Trophoblast cell (in vitro differentiated cells and primary cell): Measurements from ENCODE around the gene DNAJB8.

Source experiments
- DNase-seq, 2 donors: peaks; one replicate each; pipeline ENCODE4 v3.0.0-alpha.2; 2016
- H2AFZ ChIP-seq: 2 replicates; pipeline ENCODE4 v1.6.1; 2013; ENCODE audit warnings: low read length, moderate library complexity, mild to moderate bottlenecking; ENCODE audit not compliant: insufficient read depth, poor library complexity
- H2AK5ac ChIP-seq: 2 replicates; pipeline ENCODE4 v1.6.1; 2013; ENCODE audit warnings: mild to moderate bottlenecking, low read length
- H2BK120ac ChIP-seq: 2 replicates; pipeline ENCODE4 v1.6.1; 2013; ENCODE audit warnings: low read length, mild to moderate bottlenecking, moderate library complexity; ENCODE audit not compliant: insufficient read depth, poor library complexity
- H2BK12ac ChIP-seq: 2 replicates; pipeline ENCODE4 v1.6.1; 2013; ENCODE audit warnings: mild to moderate bottlenecking, low read length, moderate library complexity
- H2BK5ac ChIP-seq: 2 replicates; pipeline ENCODE4 v1.6.1; 2013; ENCODE audit warnings: low read length, low read depth, moderate library complexity, mild to moderate bottlenecking; ENCODE audit not compliant: poor library complexity
- H3K14ac ChIP-seq: 2 replicates; pipeline ENCODE4 v1.6.1; 2013; ENCODE audit warnings: mild to moderate bottlenecking, low read length
- H3K18ac ChIP-seq: 2 replicates; pipeline ENCODE4 v1.6.1; 2013; ENCODE audit warnings: mild to moderate bottlenecking, low read length
- H3K23ac ChIP-seq: 2 replicates; pipeline ENCODE4 v1.6.1; 2013; ENCODE audit warnings: low read length
- H3K27ac ChIP-seq: 2 replicates; pipeline ENCODE4 v1.5.1; 2013; ENCODE audit warnings: low read depth, mild to moderate bottlenecking, inconsistent platforms, low read length, moderate library complexity
- H3K27me3 ChIP-seq: 2 replicates; pipeline ENCODE4 v1.6.1; 2013; ENCODE audit warnings: inconsistent platforms, mild to moderate bottlenecking, low read length, moderate library complexity; ENCODE audit not compliant: insufficient read depth
- H3K36me3 ChIP-seq, 2 experiments: 1 replicate in 1 of 2; 2 replicates in 1 of 2; pipeline ENCODE4 v1.6.1; 2013; ENCODE audit warnings: low read length in 2 of 2, mild to moderate bottlenecking in 2 of 2, moderate library complexity in 1 of 2; ENCODE audit not compliant: insufficient read depth in 2 of 2, control insufficient read depth in 1 of 2
- H3K4ac ChIP-seq: 2 replicates; pipeline ENCODE4 v1.6.1; 2013; ENCODE audit warnings: low read depth, mild to moderate bottlenecking, low read length, moderate library complexity
- H3K4me1 ChIP-seq, 2 experiments: 1 replicate in 1 of 2; 2 replicates in 1 of 2; pipeline ENCODE4 v1.6.1; 2013; ENCODE audit warnings: low read length in 2 of 2, mild to moderate bottlenecking in 2 of 2, moderate library complexity in 1 of 2; ENCODE audit not compliant: insufficient read depth in 2 of 2, control insufficient read depth in 1 of 2
- H3K4me2 ChIP-seq: 2 replicates; pipeline ENCODE4 v1.6.1; 2013; ENCODE audit warnings: inconsistent platforms, mild to moderate bottlenecking, low read length, moderate library complexity
- H3K4me3 ChIP-seq: 2 replicates; pipeline ENCODE4 v1.5.1; 2013; ENCODE audit warnings: mild to moderate bottlenecking, low read depth, low read length, inconsistent platforms
- H3K79me1 ChIP-seq: one replicate; pipeline ENCODE4 v1.6.1; 2013; ENCODE audit warnings: low read length
- H3K79me2 ChIP-seq: 2 replicates; pipeline ENCODE4 v1.6.1; 2013; ENCODE audit warnings: low read length, mild to moderate bottlenecking; ENCODE audit not compliant: control insufficient read depth, insufficient read depth, poor library complexity
- H3K9ac ChIP-seq: 2 replicates; pipeline ENCODE4 v1.6.1; 2013; ENCODE audit warnings: mild to moderate bottlenecking, low read length
- H3K9me3 ChIP-seq: 2 replicates; pipeline ENCODE4 v1.6.1; 2013; ENCODE audit warnings: low read depth, mild to moderate bottlenecking, control low read depth, inconsistent platforms, low read length; ENCODE audit not compliant: insufficient read depth
- H4K12ac ChIP-seq: 2 replicates; pipeline ENCODE4 v1.6.1; 2013; ENCODE audit warnings: low read depth, mild to moderate bottlenecking, low read length, moderate library complexity
- H4K8ac ChIP-seq: 2 replicates; pipeline ENCODE4 v1.6.1; 2013; ENCODE audit warnings: low read depth, mild to moderate bottlenecking, low read length, moderate library complexity
- H4K91ac ChIP-seq: one replicate; pipeline ENCODE4 v1.6.1; 2013; ENCODE audit warnings: low read depth, mild to moderate bottlenecking, low read length, moderate library complexity
- WGBS: extraction: QIAGEN DNeasy Blood & Tissue Kit; methylation state at CpG from one replicate; pipeline ENCODE4 v1.1.7; 2013; ENCODE audit warnings: missing lambda C conversion rate; ENCODE audit not compliant: insufficient read length, insufficient coverage; ENCODE audit errors: extremely low coverage; 5-methylcytosine and 5-hydroxymethylcytosine counted together

DNAJB8 gene

DNA sequence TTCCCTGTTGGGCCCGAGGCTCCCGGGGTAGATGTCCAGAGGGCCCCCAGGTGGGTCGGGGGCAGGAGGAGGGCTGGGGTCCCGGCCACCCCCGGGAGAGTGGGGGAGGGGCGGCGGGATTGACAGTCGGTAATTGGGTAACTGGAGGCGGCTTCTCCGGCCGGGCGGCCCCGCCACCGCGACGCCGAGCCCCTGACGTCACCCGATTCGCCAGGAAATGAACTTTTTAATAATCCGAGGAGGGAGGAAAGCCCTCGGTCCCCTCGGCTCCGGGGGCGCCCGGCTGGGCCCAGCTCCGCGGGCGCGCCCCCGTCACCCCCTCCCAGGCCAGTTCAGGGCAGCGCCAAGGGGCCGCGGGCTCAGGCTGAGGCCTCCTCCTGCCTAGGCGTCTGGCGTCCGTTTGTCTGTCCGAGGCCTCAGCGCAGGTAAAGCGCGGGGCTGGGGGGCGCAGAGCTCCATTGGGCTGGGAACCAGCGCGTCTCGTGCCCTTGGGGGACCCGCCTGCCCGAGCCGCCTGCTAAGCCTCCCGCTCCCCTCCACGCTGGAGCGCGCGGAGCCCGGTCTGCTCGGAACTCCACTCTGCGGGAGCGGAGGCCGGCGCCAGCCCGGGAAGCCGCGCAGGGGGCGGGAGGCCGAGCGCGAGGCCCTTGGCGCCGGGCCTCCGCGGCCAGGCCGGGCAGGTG, 22.4 kb upstream of the DNAJB8 start:
- H3K79me1 ChIP-seq = peaks cover 83% of the 10 kb centered on the region
- peak overlapping the region; percentile 95 for H3K27ac ChIP-seq
- peak overlapping the region; percentile 84 for H4K91ac ChIP-seq
- peak overlapping the region; percentile 99 for H2BK5ac ChIP-seq
- peaks cover 29 to 48% of the 10 kb centered on the region in 2 experiments for H3K4me1 ChIP-seq
- H3K4me2 ChIP-seq = peak overlapping the region; percentile 93
- DNase-seq = peak in 1 of 2 donors; percentile 53
- H2AK5ac ChIP-seq = peak overlapping the region; percentile 87
- H3K27me3 ChIP-seq = no peaks in the 10 kb centered on the region
- H3K9me3 ChIP-seq = no peaks in the 10 kb centered on the region
- H3K4me3 ChIP-seq = peak overlapping the region; percentile 83
- H3K18ac ChIP-seq = peak overlapping the region; percentile 98
- peak overlapping the region; percentile 96 for H2BK12ac ChIP-seq
- peak overlapping the region; percentile 93 for H2BK120ac ChIP-seq
- peak overlapping the region; percentile 95 for H3K14ac ChIP-seq
- peaks cover 74% of the 10 kb centered on the region for H3K79me2 ChIP-seq
- peaks cover 30 to 38% of the 10 kb centered on the region in 2 experiments for H3K36me3 ChIP-seq
- H4K12ac ChIP-seq = peak overlapping the region; percentile 88
- WGBS = no CpG with 5 or more reads among the region's 71 CpGs
- H3K9ac ChIP-seq = peak overlapping the region; percentile 93
- H3K4ac ChIP-seq = peak overlapping the region; percentile 81
- peak overlapping the region; percentile 44 for H3K23ac ChIP-seq
- peak overlapping the region; percentile 98 for H4K8ac ChIP-seq
- peak overlapping the region; percentile 77 for H2AFZ ChIP-seq

DNA sequence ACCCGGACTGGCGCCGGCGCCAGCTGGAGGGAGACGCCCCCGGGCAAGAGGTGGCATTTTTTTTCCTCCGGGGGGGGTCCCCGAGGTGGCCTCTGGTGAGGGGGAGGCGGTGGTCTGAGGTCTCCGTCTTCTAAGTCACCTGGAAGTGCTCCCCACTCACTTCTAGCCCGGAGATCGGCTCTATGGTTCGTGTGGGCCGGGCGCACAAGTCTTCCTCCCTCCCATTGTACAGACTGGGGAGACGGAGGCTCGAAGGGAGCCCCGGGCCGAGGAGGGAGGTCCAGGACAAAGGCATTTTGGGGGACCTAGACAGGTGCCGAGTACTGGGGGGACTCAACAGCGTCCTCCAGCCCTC, 21.9 kb upstream of the DNAJB8 start:
- no peak for DNase-seq
- H4K91ac ChIP-seq = peak overlapping the region; percentile 84
- peak overlapping the region; percentile 99 for H2BK5ac ChIP-seq
- peak overlapping the region; percentile 93 for H2BK120ac ChIP-seq
- peak overlapping the region; percentile 87 for H2AK5ac ChIP-seq
- H2AFZ ChIP-seq = peak overlapping the region; percentile 62
- no CpG with 5 or more reads among the region's 21 CpGs for WGBS
- H3K4me2 ChIP-seq = peak overlapping the region; percentile 93
- peak overlapping the region; percentile 95 for H3K27ac ChIP-seq
- peak overlapping the region; percentile 95 for H3K14ac ChIP-seq
- H3K27me3 ChIP-seq = no peaks in the 10 kb centered on the region
- peak overlapping the region; percentile 66 for H3K4ac ChIP-seq
- H3K36me3 ChIP-seq = peaks cover 36 to 43% of the 10 kb centered on the region in 2 experiments
- H2BK12ac ChIP-seq = peak overlapping the region; percentile 96
- peaks cover 88% of the 10 kb centered on the region for H3K79me1 ChIP-seq
- peaks cover 35 to 49% of the 10 kb centered on the region in 2 experiments for H3K4me1 ChIP-seq
- no peak overlapping the region for H3K23ac ChIP-seq
- H3K79me2 ChIP-seq = peaks cover 77% of the 10 kb centered on the region
- peak overlapping the region; percentile 81 for H4K12ac ChIP-seq
- peak overlapping the region; percentile 83 for H3K4me3 ChIP-seq
- H3K9me3 ChIP-seq = no peaks in the 10 kb centered on the region
- H3K9ac ChIP-seq = peak overlapping the region; percentile 9
- peak overlapping the region; percentile 98 for H3K18ac ChIP-seq
- H4K8ac ChIP-seq = peak overlapping the region; percentile 89

DNA sequence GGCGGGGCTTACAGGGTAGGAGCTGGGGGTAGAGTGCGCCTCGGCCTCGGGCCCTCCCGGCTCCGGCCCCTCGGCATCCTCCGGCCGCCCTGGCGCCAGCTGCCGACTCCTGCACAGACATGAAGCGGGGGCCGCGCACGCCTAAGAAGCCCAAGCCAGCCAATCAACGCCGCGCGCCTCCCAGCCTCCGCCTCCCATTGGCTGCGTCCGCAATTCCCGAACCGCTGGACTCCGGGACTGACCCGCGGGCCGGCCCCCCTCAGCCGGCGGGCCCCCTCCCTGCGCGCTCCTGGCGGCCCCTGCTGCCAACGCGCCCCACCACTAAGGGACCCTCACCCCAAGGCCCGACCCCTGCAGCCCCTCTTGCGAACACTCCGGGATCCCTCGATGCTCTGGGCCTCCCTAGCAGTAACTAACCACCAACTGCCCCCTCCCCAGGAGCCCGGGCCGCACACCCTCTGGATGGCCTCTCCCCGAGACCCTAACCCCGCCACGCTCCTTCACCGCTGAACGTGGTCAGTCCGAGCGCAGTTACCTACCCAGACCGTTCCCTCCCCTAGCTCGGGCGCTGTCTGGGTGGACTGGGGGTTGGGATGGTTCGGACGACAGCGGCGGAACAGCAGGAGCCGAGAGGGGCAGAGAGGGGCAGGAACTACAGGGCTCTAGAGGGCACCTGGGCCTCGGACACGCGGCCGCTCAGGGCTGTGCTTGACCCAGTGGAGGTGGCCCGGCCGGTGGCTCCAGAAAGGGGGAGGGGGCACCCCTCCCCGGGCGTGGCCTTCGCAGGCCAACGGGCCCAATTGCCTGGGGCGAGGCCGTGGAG, 21.3 kb upstream of the DNAJB8 start:
- peak overlapping the region; percentile 93 for H2BK120ac ChIP-seq
- WGBS = no CpG with 5 or more reads among the region's 68 CpGs
- H4K91ac ChIP-seq = peak overlapping the region; percentile 84
- no peaks in the 10 kb centered on the region for H3K27me3 ChIP-seq
- H3K4ac ChIP-seq = peak overlapping the region; percentile 94
- DNase-seq = peak; percentile 94 to 96
- H3K9me3 ChIP-seq = no peaks in the 10 kb centered on the region
- peak overlapping the region; percentile 81 for H4K12ac ChIP-seq
- H3K27ac ChIP-seq = peak overlapping the region; percentile 95
- peaks cover 36 to 45% of the 10 kb centered on the region in 2 experiments for H3K36me3 ChIP-seq
- H2AFZ ChIP-seq = peak overlapping the region; percentile 62
- H3K18ac ChIP-seq = peak overlapping the region; percentile 98
- peak overlapping the region; percentile 93 for H3K4me2 ChIP-seq
- H3K14ac ChIP-seq = peak overlapping the region; percentile 88
- peaks cover 75% of the 10 kb centered on the region for H3K79me2 ChIP-seq
- peak overlapping the region; percentile 99 for H2BK5ac ChIP-seq
- peaks cover 86% of the 10 kb centered on the region for H3K79me1 ChIP-seq
- H3K23ac ChIP-seq = no peak overlapping the region
- H3K4me1 ChIP-seq = peaks cover 34 to 47% of the 10 kb centered on the region in 2 experiments
- peak overlapping the region; percentile 89 for H4K8ac ChIP-seq
- H3K4me3 ChIP-seq = peak overlapping the region; percentile 90
- H2AK5ac ChIP-seq = peak overlapping the region; percentile 81
- H3K9ac ChIP-seq = peak overlapping the region; percentile 81
- peak overlapping the region; percentile 75 for H2BK12ac ChIP-seq

DNA sequence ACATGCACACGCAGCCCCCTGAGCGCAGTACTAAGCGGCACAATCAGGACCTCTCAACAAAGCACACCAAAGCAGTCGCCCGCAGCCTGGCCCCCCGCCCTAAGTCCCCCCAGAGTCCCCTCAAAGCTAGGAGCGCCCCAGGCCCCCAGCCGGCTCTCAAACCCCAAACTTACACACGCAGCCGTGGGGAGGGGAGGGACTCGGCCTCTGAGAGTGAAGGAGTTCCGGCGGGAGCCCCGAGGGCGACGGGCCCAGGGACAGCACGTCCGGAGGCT, 20.8 kb upstream of the DNAJB8 start:
- peak overlapping the region; percentile 90 for H3K4me3 ChIP-seq
- H2BK120ac ChIP-seq = peak overlapping the region; percentile 77
- H2BK5ac ChIP-seq = peak overlapping the region; percentile 79
- peaks cover 38 to 47% of the 10 kb centered on the region in 2 experiments for H3K4me1 ChIP-seq
- peaks cover 85% of the 10 kb centered on the region for H3K79me1 ChIP-seq
- H4K8ac ChIP-seq = peak overlapping the region; percentile 0
- H3K4me2 ChIP-seq = peak overlapping the region; percentile 87
- H3K9me3 ChIP-seq = no peaks in the 10 kb centered on the region
- peak overlapping the region; percentile 23 for H2AFZ ChIP-seq
- no peak overlapping the region for H4K12ac ChIP-seq
- H2BK12ac ChIP-seq = peak overlapping the region; percentile 38
- H3K27me3 ChIP-seq = no peaks in the 10 kb centered on the region
- H3K14ac ChIP-seq = peak overlapping the region; percentile 88
- peaks cover 36 to 49% of the 10 kb centered on the region in 2 experiments for H3K36me3 ChIP-seq
- H3K79me2 ChIP-seq = peaks cover 71% of the 10 kb centered on the region
- H3K23ac ChIP-seq = no peak overlapping the region
- peak overlapping the region; percentile 71 for H3K27ac ChIP-seq
- H3K4ac ChIP-seq = peak overlapping the region; percentile 94
- WGBS = no CpG with 5 or more reads among the region's 18 CpGs
- peak overlapping the region; percentile 65 for H4K91ac ChIP-seq
- H3K9ac ChIP-seq = peak overlapping the region; percentile 44
- DNase-seq = no peak
- H2AK5ac ChIP-seq = peak overlapping the region; percentile 78
- peak overlapping the region; percentile 86 for H3K18ac ChIP-seq
